OCI-LY7 (cell line): ENCODE data around the gene RPS5. TPM values are rescaled to one million over a fixed set of nuclear protein-coding genes. Genes with fewer than 3 reads are reported as not detected.

Experiments used
- BruUV-seq: library from RNA; stranded (reverse); fragments of 400-500 nt; replicated peaks from 2 replicates; lab custom pipeline; 2021; lab: Mats Ljungman, UMichigan
- CTCF ChIA-PET: fragments of 300-600 bp; sonication (Branson Sonifier 250); formaldehyde crosslinking; loops from one replicate; lab custom pipeline; 2022; ENCODE audit warnings: antibody characterized with exemption; ENCODE audit not compliant: unreplicated experiment; lab: Charles Lee
- POLR2A ChIA-PET: fragments of 300-600 bp; sonication (Branson Sonifier 250); formaldehyde crosslinking; loops from one replicate; lab custom pipeline; 2022; ENCODE audit warnings: antibody characterized with exemption; lab: Charles Lee
- DNase-seq: peaks from one replicate; pipeline ENCODE4 v3.0.0-alpha.2; 2015; ENCODE audit warnings: low spot score
- H2AFZ ChIP-seq: fragments of 200-600 bp; sonication (generic), shearing (Covaris generic); 2 replicates; pipeline ENCODE4 v1.6.1; 2014; ENCODE audit warnings: mild to moderate bottlenecking, antibody characterized with exemption, low read length, moderate library complexity
- H3K27ac ChIP-seq: fragments of 200-600 bp; sonication (generic); 2 replicates; pipeline ENCODE4 v1.5.1; 2014; ENCODE audit warnings: mixed run types, low read depth, mild to moderate bottlenecking, moderate library complexity, low read length, inconsistent platforms; ENCODE audit not compliant: poor library complexity, severe bottlenecking
- H3K36me3 ChIP-seq: fragments of 200-600 bp; sonication (generic); 2 replicates; pipeline ENCODE4 v1.6.1; 2014; ENCODE audit warnings: mild to moderate bottlenecking, antibody characterized with exemption, low read length, moderate library complexity, mixed read lengths; ENCODE audit not compliant: insufficient read depth
- H3K4me1 ChIP-seq: fragments of 200-600 bp; sonication (generic); 2 replicates; pipeline ENCODE4 v1.5.1; 2014; ENCODE audit warnings: mild to moderate bottlenecking, low read length; ENCODE audit not compliant: insufficient read depth, poor library complexity, severe bottlenecking
- H3K4me2 ChIP-seq: fragments of 200-600 bp; sonication (generic); 2 replicates; pipeline ENCODE4 v1.6.1; 2014; ENCODE audit warnings: mild to moderate bottlenecking, low read length
- H3K4me3 ChIP-seq: fragments of 200-600 bp; sonication (generic); 2 replicates; pipeline ENCODE4 v1.5.1; 2014; ENCODE audit warnings: mild to moderate bottlenecking, low read depth, low read length; ENCODE audit not compliant: poor library complexity, severe bottlenecking
- H3K79me2 ChIP-seq: fragments of 200-600 bp; sonication (generic); 2 replicates; pipeline ENCODE4 v1.6.1; 2016; ENCODE audit warnings: low read depth, mild to moderate bottlenecking, low read length, moderate library complexity, mixed read lengths; ENCODE audit not compliant: insufficient read depth
- H3K9me2 ChIP-seq: fragments of 200-600 bp; sonication (generic); 2 replicates; pipeline ENCODE4 v1.6.1; 2016; ENCODE audit warnings: mild to moderate bottlenecking, low read length, mixed read lengths; ENCODE audit not compliant: insufficient read depth
- H3K9me3 ChIP-seq: fragments of 200-600 bp; sonication (generic); 2 replicates; pipeline ENCODE4 v1.6.1; 2014; ENCODE audit warnings: mild to moderate bottlenecking, mixed run types, low read length, mixed read lengths
- H4K20me1 ChIP-seq: fragments of 200-600 bp; sonication (generic); 2 replicates; pipeline ENCODE4 v1.6.1; 2014; ENCODE audit warnings: mild to moderate bottlenecking, antibody characterized with exemption, low read length, moderate library complexity, mixed read lengths; ENCODE audit not compliant: insufficient read depth
- EZH2phosphoT487 ChIP-seq: fragments of 200-600 bp; sonication (generic); IDR thresholded peaks from 2 replicates; pipeline ENCODE4 v1.6.1; 2018; ENCODE audit warnings: low read depth, borderline replicate concordance, mild to moderate bottlenecking, mixed run types, antibody characterized with exemption, low read length, moderate library complexity, mixed read lengths
- intact Hi-C: fragments of 100-400 bp; cut with micrococcal nuclease; formaldehyde crosslinking; loops from one replicate; pipeline ENCODE4 v1.10.0; 2022; ENCODE audit not compliant: unreplicated experiment
- total RNA-seq, 2 experiments: library from RNA; depleted of rRNA in 1 of 2; stranded (reverse); fragments of >200 nt in 1 of 2; shearing (Covaris generic) in 1 of 2; gene quantifications; 2 replicates each; pipeline ENCODE4 v1.2.3, GENCODE V29; 2014 to 2022
- TF ChIP-seq, protein P1 (sequence below): fragments of 200-600 bp; sonication (generic); conservative IDR thresholded peaks from 2 replicates; pipeline ENCODE4 v1.5.1; 2014; ENCODE audit warnings: mild to moderate bottlenecking, antibody characterized with exemption, low read length, moderate library complexity, mixed read lengths

Gene RPS5
- total RNA-seq, 2 experiments from 2014 or later, result 1,607 to 3,333 TPM

DNA sequence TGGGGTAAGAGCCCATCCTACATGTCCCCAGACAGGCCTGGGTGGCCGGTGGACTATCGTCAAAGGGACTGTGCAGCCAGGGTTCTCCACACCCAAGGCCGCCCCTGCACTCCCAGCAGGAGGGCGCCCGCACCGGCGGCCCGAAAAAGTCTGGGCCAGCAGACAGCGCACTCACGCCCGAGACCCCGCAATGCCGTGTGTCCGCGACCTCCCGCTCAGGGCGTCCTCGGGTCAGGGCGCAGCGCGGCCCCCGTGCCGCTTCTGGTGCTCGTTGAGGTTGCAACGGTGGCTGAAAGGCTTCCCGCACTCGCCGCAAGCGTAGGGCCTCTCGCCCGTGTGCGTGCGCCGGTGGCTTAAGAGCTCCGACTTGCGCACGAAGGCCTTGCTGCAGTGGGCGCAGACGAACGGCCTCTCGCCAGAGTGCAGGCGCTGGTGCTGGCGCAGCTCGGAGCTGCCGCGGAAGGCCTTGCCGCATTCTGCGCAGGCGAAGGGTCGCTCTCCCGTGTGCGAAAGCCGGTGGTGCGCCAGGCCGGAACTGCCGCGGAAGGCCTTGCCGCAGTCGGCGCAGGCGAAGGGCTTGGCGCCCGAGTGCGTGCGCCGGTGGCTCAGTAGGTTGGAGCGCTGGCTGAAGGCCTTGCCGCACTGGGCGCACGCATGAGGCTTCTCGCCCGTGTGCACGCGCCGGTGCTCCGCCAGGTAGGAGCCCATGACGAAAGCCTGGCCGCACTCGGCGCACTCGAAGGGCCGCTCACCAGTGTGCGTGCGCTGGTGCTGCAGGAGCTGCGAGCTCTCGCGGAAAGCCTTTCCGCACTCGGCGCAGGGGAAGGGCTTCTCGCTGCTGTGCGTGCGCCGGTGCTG lies 30.9 kb upstream of the RPS5 start:
- H3K4me1 ChIP-seq, result no peaks in the 10 kb centered on the region
- ChIA-PET CTCF (no interaction called here), POLR2A (no interaction called here)
- peaks cover 5% of the 10 kb centered on the region; the same call in 1 of the 2 replicates for H3K36me3 ChIP-seq
- no peaks in the 10 kb centered on the region for H3K79me2 ChIP-seq
- intact Hi-C loops, result no loop called here
- H2AFZ ChIP-seq, result no peak overlapping the region
- no peak overlapping the region for H3K27ac ChIP-seq
- H3K4me2 ChIP-seq, result no peak overlapping the region
- no peak overlapping the region for H3K4me3 ChIP-seq
- no TSS peak for BruUV-seq
- H3K9me3 ChIP-seq, result no peaks in the 10 kb centered on the region
- TF ChIP-seq, protein P1, sequence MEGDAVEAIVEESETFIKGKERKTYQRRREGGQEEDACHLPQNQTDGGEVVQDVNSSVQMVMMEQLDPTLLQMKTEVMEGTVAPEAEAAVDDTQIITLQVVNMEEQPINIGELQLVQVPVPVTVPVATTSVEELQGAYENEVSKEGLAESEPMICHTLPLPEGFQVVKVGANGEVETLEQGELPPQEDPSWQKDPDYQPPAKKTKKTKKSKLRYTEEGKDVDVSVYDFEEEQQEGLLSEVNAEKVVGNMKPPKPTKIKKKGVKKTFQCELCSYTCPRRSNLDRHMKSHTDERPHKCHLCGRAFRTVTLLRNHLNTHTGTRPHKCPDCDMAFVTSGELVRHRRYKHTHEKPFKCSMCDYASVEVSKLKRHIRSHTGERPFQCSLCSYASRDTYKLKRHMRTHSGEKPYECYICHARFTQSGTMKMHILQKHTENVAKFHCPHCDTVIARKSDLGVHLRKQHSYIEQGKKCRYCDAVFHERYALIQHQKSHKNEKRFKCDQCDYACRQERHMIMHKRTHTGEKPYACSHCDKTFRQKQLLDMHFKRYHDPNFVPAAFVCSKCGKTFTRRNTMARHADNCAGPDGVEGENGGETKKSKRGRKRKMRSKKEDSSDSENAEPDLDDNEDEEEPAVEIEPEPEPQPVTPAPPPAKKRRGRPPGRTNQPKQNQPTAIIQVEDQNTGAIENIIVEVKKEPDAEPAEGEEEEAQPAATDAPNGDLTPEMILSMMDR, result no peak
- no peak for TF ChIP-seq EZH2phosphoT487
- H4K20me1 ChIP-seq, result no peaks in the 10 kb centered on the region
- no peak for DNase-seq
- no peaks in the 10 kb centered on the region for H3K9me2 ChIP-seq

DNA sequence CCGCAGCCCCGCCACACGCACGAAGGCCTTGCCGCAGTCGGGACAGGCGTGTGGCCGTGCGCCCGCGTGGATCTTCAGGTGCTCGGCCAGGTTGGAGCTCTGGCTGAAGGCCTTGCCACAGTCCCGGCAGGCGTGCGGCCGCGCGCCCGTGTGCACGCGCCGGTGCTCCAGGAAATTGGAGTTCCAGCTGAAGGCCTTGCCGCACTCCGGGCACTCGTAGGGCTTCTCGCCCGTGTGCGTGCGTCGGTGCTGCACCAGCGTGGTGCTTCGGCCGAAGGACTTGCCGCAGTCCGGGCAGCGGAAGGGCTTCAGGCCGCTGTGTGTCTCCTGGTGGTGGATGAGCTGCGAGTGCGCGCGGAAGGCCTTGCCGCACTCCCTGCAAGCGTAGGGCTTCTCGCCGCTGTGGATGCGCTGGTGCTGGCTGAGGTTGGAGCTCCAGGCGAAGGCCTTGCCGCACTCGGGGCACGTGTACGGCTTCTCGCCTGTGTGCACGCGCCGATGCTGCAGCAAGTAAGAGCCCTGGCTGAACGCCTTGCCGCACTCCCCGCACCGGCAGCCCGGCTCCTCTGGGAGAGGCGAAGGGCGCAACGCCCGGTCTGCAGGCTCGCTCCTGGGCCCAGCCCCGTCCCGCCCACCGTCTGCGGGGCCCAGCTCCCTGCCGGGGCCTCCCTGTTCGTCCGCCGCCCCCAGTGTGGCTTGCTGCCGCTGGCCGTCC lies 30.1 kb upstream of the RPS5 start:
- Histone ChIP-seq H3K4me2 (no peak overlapping the region), H3K9me3 (no peaks in the 10 kb centered on the region), H3K9me2 (no peaks in the 10 kb centered on the region), H3K4me3 (no peak overlapping the region), H3K79me2 (no peaks in the 10 kb centered on the region), H3K4me1 (peaks cover 8% of the 10 kb centered on the region), H4K20me1 (no peaks in the 10 kb centered on the region), H3K36me3 (peaks cover 5% of the 10 kb centered on the region; the same call in 1 of the 2 replicates), H3K27ac (no peak overlapping the region), H2AFZ (no peak overlapping the region)
- intact Hi-C loops, result no loop called here
- DNase-seq, result no peak
- no TSS peak for BruUV-seq
- POLR2A ChIA-PET, result no interaction called here
- CTCF ChIA-PET, result no interaction called here
- TF ChIP-seq, protein P1, result no peak
- TF ChIP-seq EZH2phosphoT487, result no peak
